Measurements from ENCODE around the gene TYMS.

Gene TYMS

DNA sequence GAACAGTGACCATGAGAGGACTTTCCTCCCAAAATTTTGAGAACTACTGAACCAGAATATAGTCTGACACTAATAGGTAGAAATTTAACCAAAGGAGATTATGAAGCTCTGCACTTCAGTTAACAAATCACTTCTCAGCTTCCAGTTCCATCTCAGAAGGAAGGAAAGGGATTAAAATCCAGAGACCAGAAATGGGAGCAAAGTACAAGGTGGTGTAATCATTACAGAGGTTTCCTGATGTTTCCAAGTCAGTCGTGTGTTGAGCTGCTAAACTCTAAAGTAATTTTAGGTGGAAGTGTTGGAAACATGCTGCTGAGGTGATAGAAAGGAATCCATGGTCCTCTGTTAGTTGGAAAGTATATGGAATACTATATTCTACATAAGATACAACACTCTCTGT lies 10.8 kb downstream of the TYMS start:
- no peaks in the 10 kb centered on the region for H3K27me3 ChIP-seq (ENCODE audit: insufficient read depth, low read length, poor library complexity, severe bottlenecking)
- peak overlapping the region; percentile 19 for H3K4me2 ChIP-seq (ENCODE audit: low read depth, low read length, poor library complexity, severe bottlenecking)
- peaks cover 65% of the 10 kb centered on the region for H3K36me3 ChIP-seq (ENCODE audit: insufficient read depth, low read length)
- no peak overlapping the region for H3K9ac ChIP-seq (ENCODE audit: low read depth, low read length, poor library complexity, severe bottlenecking)
- H3K4me3 ChIP-seq (ENCODE audit: low read length, poor library complexity, severe bottlenecking), result no peak overlapping the region
- TF ChIP-seq EZH2phosphoT487 (IDR thresholded peaks at IDR 0.05; ENCODE audit: borderline replicate concordance), result no peak
- TF ChIP-seq CTCF (conservative IDR thresholded peaks at IDR 0.05; ENCODE audit: low read length), result no peak
- peaks cover 22% of the 10 kb centered on the region for H4K20me1 ChIP-seq (ENCODE audit: insufficient read depth, low read length, poor library complexity, severe bottlenecking)
- H3K4me1 ChIP-seq (ENCODE audit: insufficient read depth, low read length, poor library complexity, severe bottlenecking), result peaks cover 5% of the 10 kb centered on the region
- H3F3A ChIP-seq (ENCODE audit: low read depth), result no peaks in the 10 kb centered on the region
- no peaks in the 10 kb centered on the region for H3K9me2 ChIP-seq (replicated peaks; ENCODE audit: low read depth, low read length)
- H2AFZ ChIP-seq (ENCODE audit: low read length), result no peak overlapping the region
- no peaks in the 10 kb centered on the region for H3K9me3 ChIP-seq (ENCODE audit: insufficient read depth, low read depth, low read length)
- peaks cover 52% of the 10 kb centered on the region for H3K79me2 ChIP-seq (ENCODE audit: insufficient read depth, low read length)

DNA sequence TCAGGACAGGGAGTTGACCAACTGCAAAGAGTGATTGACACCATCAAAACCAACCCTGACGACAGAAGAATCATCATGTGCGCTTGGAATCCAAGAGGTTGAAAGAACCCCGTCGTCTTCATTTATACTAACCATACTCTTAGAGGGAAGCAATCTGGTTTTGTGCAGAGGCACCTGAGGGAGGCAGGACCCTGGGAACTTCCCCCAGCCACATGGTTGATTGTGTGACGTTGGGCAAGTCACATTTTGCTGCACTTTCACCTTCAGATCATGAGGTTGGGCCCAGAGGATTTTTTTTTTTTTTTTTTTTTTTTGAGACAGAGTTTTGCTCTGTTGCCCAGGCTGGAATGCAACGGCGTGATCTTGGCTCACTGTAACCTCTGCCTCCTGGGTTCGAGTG lies 11.6 kb downstream of the TYMS start:
- H3F3A ChIP-seq (ENCODE audit: low read depth), result no peaks in the 10 kb centered on the region
- H3K36me3 ChIP-seq (ENCODE audit: insufficient read depth, low read length), result peaks cover 73% of the 10 kb centered on the region
- peaks cover 50% of the 10 kb centered on the region for H3K79me2 ChIP-seq (ENCODE audit: insufficient read depth, low read length)
- no peaks in the 10 kb centered on the region for H3K9me3 ChIP-seq (ENCODE audit: insufficient read depth, low read depth, low read length)
- TF ChIP-seq CTCF (conservative IDR thresholded peaks at IDR 0.05; ENCODE audit: low read length) (no peak), EZH2phosphoT487 (IDR thresholded peaks at IDR 0.05; ENCODE audit: borderline replicate concordance) (no peak)
- H3K9me2 ChIP-seq (replicated peaks; ENCODE audit: low read depth, low read length), result no peaks in the 10 kb centered on the region
- H4K20me1 ChIP-seq (ENCODE audit: insufficient read depth, low read length, poor library complexity, severe bottlenecking), result peaks cover 30% of the 10 kb centered on the region
- no peak overlapping the region for H2AFZ ChIP-seq (ENCODE audit: low read length)
- H3K4me1 ChIP-seq (ENCODE audit: insufficient read depth, low read length, poor library complexity, severe bottlenecking), result peaks cover 5% of the 10 kb centered on the region
- no peak overlapping the region for H3K4me2 ChIP-seq (ENCODE audit: low read depth, low read length, poor library complexity, severe bottlenecking)
- no peak overlapping the region for H3K9ac ChIP-seq (ENCODE audit: low read depth, low read length, poor library complexity, severe bottlenecking)
- no peaks in the 10 kb centered on the region for H3K27me3 ChIP-seq (ENCODE audit: insufficient read depth, low read length, poor library complexity, severe bottlenecking)
- no peak overlapping the region for H3K4me3 ChIP-seq (ENCODE audit: low read length, poor library complexity, severe bottlenecking)

DNA sequence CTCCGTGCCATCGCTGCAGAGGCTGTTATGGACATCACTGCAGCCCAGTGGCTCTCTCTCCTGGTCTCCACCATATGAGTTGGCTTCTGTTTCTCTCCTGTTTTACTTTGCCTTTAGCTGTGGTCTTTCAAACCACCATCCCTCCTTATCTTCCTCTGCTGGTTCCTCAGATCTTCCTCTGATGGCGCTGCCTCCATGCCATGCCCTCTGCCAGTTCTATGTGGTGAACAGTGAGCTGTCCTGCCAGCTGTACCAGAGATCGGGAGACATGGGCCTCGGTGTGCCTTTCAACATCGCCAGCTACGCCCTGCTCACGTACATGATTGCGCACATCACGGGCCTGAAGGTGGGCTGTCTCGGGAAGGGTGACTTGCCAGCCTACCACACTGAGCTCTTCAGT lies 13.1 kb downstream of the TYMS start:
- no peak overlapping the region for H3K4me3 ChIP-seq (ENCODE audit: low read length, poor library complexity, severe bottlenecking)
- no peak for TF ChIP-seq CTCF (conservative IDR thresholded peaks at IDR 0.05; ENCODE audit: low read length)
- TF ChIP-seq EZH2phosphoT487 (IDR thresholded peaks at IDR 0.05; ENCODE audit: borderline replicate concordance), result no peak
- H3K79me2 ChIP-seq (ENCODE audit: insufficient read depth, low read length), result peaks cover 48% of the 10 kb centered on the region
- H3K4me2 ChIP-seq (ENCODE audit: low read depth, low read length, poor library complexity, severe bottlenecking), result no peak overlapping the region
- H4K20me1 ChIP-seq (ENCODE audit: insufficient read depth, low read length, poor library complexity, severe bottlenecking), result peaks cover 30% of the 10 kb centered on the region
- H3K36me3 ChIP-seq (ENCODE audit: insufficient read depth, low read length), result peaks cover 87% of the 10 kb centered on the region
- H3K9me2 ChIP-seq (replicated peaks; ENCODE audit: low read depth, low read length), result no peaks in the 10 kb centered on the region
- H3F3A ChIP-seq (ENCODE audit: low read depth), result no peaks in the 10 kb centered on the region
- H2AFZ ChIP-seq (ENCODE audit: low read length), result no peak overlapping the region
- no peak overlapping the region for H3K9ac ChIP-seq (ENCODE audit: low read depth, low read length, poor library complexity, severe bottlenecking)
- no peaks in the 10 kb centered on the region for H3K9me3 ChIP-seq (ENCODE audit: insufficient read depth, low read depth, low read length)
- H3K4me1 ChIP-seq (ENCODE audit: insufficient read depth, low read length, poor library complexity, severe bottlenecking), result peaks cover 5% of the 10 kb centered on the region
- H3K27me3 ChIP-seq (ENCODE audit: insufficient read depth, low read length, poor library complexity, severe bottlenecking), result no peaks in the 10 kb centered on the region

Measured in Loucy (cell line).